HG03460 (cell line): ENCODE measurements around the gene TEX10.
"Not testable (repeated sequence)": the region's sequence is repeated elsewhere in the genome, so short reads cannot be mapped to it uniquely, and the experiment has no call there.

Experiments
- ATAC-seq: cut with Tn5 transposase; IDR thresholded peaks from one replicate; pipeline ENCODE4 v1.9.1; 2021; ENCODE audit not compliant: unreplicated experiment

The TEX10 gene

GRCh38 chr9:100350188-100350587 lies 2.6 kb downstream of the TEX10 start:
- no peak for ATAC-seq

GRCh38 chr9:100346836-100347235 lies 5.9 kb downstream of the TEX10 start:
- no peak for ATAC-seq

GRCh38 chr9:100341889-100342288 lies 10.9 kb downstream of the TEX10 start:
- ATAC-seq, result no peak

GRCh38 chr9:100340224-100340623 lies 12.5 kb downstream of the TEX10 start:
- no peak for ATAC-seq

- not testable (repeated sequence) for ATAC-seq
Measured at GRCh38 chr9:100338736-100339135, 14.0 kb downstream of the TEX10 start.

GRCh38 chr9:100324594-100325200 lies 28.0 kb downstream of the TEX10 start:
- no peak for ATAC-seq

- ATAC-seq, result no peak
Measured at GRCh38 chr9:100322954-100323536, 29.7 kb downstream of the TEX10 start.

GRCh38 chr9:100317706-100318105 lies 35.0 kb downstream of the TEX10 start:
- no peak for ATAC-seq

GRCh38 chr9:100315561-100315960 lies 37.2 kb downstream of the TEX10 start:
- no peak for ATAC-seq

- ATAC-seq, result no peak
Measured at GRCh38 chr9:100309992-100310391, 42.8 kb downstream of the TEX10 start.

- ATAC-seq, result no peak
Measured at GRCh38 chr9:100308965-100309564, 43.7 kb downstream of the TEX10 start.

- ATAC-seq, result no peak
Measured at GRCh38 chr9:100307080-100307479, 45.7 kb downstream of the TEX10 start.

- ATAC-seq, result no peak
Measured at GRCh38 chr9:100306283-100306682, 46.5 kb downstream of the TEX10 start.

- no peak for ATAC-seq
Measured at GRCh38 chr9:100303747-100304146, 49.0 kb downstream of the TEX10 start.

- ATAC-seq, result no peak
Measured at GRCh38 chr9:100298378-100298777, 54.4 kb downstream of the TEX10 start.

GRCh38 chr9:100296407-100296806 lies 56.3 kb downstream of the TEX10 start:
- no peak for ATAC-seq

GRCh38 chr9:100295240-100295639 lies 57.5 kb downstream of the TEX10 start:
- no peak for ATAC-seq

- ATAC-seq, result no peak
Measured at GRCh38 chr9:100294806-100295205, 57.9 kb downstream of the TEX10 start.

GRCh38 chr9:100294341-100294740 lies 58.4 kb downstream of the TEX10 start:
- no peak for ATAC-seq

- ATAC-seq, result no peak
Measured at GRCh38 chr9:100292414-100292813, 60.3 kb downstream of the TEX10 start.

- no peak for ATAC-seq
Measured at GRCh38 chr9:100290714-100291113, 62.0 kb downstream of the TEX10 start.

GRCh38 chr9:100287186-100287585 lies 65.6 kb downstream of the TEX10 start:
- ATAC-seq, result no peak

- no peak for ATAC-seq
Measured at GRCh38 chr9:100286257-100286656, 66.5 kb downstream of the TEX10 start.
